Breast epithelium (tissue), 3 donors: ENCODE results near the gene GIMAP6.
"Not testable (repeated sequence)": the region's sequence is repeated elsewhere in the genome, so short reads cannot be mapped to it uniquely, and the experiment has no call there.

Experiments
- CTCF ChIP-seq, 3 donors: fragments of 450-650 bp; IDR thresholded peaks; one replicate each; pipeline ENCODE4 v1.5.1; 2016 to 2017; ENCODE audit warnings: antibody characterized with exemption in 3 of 3, mild to moderate bottlenecking in 3 of 3, moderate library complexity in 3 of 3
- POLR2A ChIP-seq: fragments of 450-650 bp; IDR thresholded peaks from one replicate; pipeline ENCODE4 v1.6.1; 2016; ENCODE audit warnings: antibody characterized with exemption, mild to moderate bottlenecking, moderate library complexity
- POLR2AphosphoS5 ChIP-seq, 3 donors: sonication (generic); formaldehyde crosslinking; IDR thresholded peaks; one replicate each; pipeline ENCODE4 v1.6.1; 2017; ENCODE audit warnings: antibody characterized with exemption in 3 of 3

- TF ChIP-seq POLR2AphosphoS5 (IDR thresholded peaks at IDR 0.05); CTCF (IDR thresholded peaks at IDR 0.05); POLR2A: not testable (repeated sequence)
Observed at GRCh38 chr7:150579979-150580637, 52.1 kb downstream of the GIMAP6 start.
